T47D (cell line): ENCODE measurements around the gene PDE4B.
"Not testable (repeated sequence)": the region's sequence is repeated elsewhere in the genome, so short reads cannot be mapped to it uniquely, and the experiment has no call there.

Experiments used
- DNase-seq, 2 experiments: peaks; one replicate each; pipeline versions ENCODE4 v3.0.0 to v3.0.0-alpha.2; 2011 to 2012; ENCODE audit warnings: low read depth in 1 of 2, low spot score in 1 of 2
- JUND ChIP-seq: IDR thresholded peaks from 2 replicates; pipeline ENCODE4 v1.6.1; 2012; ENCODE audit warnings: low read depth
- in situ Hi-C: cut with HindIII; loops from 2 replicates; pipeline ENCODE4 v1.10.0; 2016; ENCODE audit warnings: low sequenced_read_pairs, low pct_unique_long_range_greater_than_20kb

PDE4B gene

DNA sequence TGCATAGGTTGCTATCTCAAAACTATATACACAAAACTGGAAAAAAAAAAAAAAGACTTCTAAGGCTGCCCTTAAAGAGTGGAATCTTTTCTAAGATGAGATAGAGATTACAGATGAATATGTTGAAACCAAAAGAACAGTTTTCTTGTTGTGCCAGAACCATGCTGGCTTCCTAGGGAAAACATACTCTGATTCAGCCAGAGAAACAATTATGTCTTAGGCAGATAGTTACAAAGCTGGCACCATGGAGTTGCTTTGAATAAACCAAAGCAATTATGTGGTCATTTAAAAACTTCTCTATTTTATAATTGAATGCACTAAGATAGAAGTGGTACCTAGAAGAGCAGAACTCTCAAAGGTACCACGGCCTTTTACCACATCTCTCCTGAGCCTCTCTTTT, 341.3 kb downstream of the PDE4B start:
- no peak for DNase-seq
- no peak for TF ChIP-seq JUND
- in situ Hi-C loops, result no loop called here

- in situ Hi-C loops, result no loop called here
- DNase-seq, result no peak
- no peak for TF ChIP-seq JUND
Measured at GRCh38 chr1:66135161-66135560, 342.5 kb downstream of the PDE4B start.

DNA sequence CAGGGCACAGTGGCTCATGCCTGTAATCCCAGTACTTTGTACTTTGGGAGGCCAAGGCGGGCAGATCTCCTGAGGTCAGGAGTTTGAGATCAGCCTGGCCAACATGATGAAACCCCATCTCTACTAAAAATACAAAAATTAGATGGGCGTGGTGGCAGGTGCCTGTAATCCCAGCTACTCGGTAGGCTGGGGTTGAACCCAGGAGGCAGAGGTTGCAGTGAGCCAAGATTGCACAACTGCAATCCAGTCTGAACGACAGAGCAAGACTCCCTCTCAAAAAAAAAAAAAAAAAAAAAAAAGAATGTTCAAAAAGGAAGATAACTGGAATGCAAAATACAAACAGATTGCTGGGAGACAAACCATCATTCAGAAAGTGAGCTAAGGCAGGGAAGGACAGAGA, 343.7 kb downstream of the PDE4B start:
- DNase-seq, in situ Hi-C loops: not testable (repeated sequence)

DNA sequence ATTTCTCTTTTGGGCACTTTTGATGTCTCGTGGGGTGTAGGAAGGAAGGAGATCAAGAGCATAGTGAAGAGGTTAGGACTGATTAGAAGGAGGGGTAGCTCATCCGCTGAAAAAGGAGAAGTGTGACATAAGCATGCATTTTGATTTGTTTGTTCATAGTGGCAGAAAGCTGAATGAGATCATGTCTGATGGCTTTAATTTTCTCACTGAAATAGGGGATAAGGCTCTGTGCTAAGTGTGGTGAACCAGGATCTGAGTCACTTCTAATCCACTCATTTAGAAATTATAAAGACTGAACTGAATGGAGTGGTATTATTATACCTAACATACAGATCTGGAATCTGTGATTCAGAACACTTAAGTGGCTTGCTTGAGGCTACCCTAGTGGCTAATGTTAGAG, 344.5 kb downstream of the PDE4B start:
- in situ Hi-C loops, result no loop called here
- no peak for TF ChIP-seq JUND
- no peak for DNase-seq

DNA sequence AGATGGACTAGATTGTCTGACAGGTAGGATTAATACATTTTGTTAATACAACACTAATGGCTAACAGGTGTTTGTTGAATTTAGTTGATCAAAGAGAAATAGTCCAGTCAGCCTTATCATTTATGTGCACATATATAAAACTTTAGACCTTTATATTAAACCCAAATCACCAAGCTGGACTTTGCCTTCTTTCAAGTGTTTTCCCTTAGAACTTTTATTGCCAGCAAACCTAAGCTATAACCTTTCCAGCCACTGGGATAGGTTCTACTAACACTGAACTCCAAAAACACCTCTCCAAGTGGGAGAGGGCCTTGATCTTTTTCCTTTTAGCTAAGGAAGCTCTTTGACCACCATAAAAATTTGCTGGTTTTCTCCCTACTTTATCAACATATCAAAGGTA, 345.9 kb downstream of the PDE4B start:
- DNase-seq, result no peak
- in situ Hi-C loops, result no loop called here
- no peak for TF ChIP-seq JUND

GRCh38 chr1:66140072-66140471, 347.4 kb downstream of the PDE4B start:
- in situ Hi-C loops, result no loop called here
- TF ChIP-seq JUND, result no peak
- DNase-seq, result peak in 1 of 2 experiments; percentile 40

GRCh38 chr1:66143651-66144050, 351.0 kb downstream of the PDE4B start:
- DNase-seq, result no peak
- no peak for TF ChIP-seq JUND
- in situ Hi-C loops, result no loop called here

DNA sequence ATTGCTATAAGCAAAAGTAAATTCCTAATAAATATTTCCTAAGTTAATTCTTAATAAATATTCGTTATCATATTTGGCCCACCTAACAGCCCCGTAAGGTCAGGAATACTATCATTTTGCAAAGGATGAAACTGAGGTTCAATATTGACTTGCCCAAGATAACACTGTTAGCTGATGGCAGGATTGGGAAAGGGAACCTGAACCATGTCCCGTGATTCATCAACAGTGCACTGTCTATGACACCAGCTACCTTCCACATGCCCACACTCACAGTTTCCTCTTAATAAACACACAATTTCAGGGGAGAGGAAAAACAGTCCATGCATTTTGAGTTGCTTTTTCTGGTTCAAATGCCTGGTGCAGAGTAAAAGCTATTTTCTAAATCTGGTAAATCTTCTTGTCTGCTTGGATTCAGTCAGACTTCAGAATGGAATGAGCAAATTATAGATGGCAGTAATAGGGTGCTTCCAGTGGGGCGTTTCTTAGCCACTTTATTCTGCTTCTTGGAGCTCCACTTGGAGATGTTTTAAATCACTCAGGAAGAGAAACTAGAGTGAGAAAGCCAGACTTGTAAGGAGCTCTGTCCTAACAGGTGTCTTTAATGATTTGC, 354.6 kb downstream of the PDE4B start:
- no peak for DNase-seq
- TF ChIP-seq JUND, result no peak
- in situ Hi-C loops, result no loop called here

GRCh38 chr1:66152034-66152433, 359.3 kb downstream of the PDE4B start:
- in situ Hi-C loops, result no loop called here
- no peak for TF ChIP-seq JUND
- DNase-seq, result no peak

GRCh38 chr1:66154394-66154793, 361.7 kb downstream of the PDE4B start:
- no peak for DNase-seq
- in situ Hi-C loops, result no loop called here
- no peak for TF ChIP-seq JUND

DNA sequence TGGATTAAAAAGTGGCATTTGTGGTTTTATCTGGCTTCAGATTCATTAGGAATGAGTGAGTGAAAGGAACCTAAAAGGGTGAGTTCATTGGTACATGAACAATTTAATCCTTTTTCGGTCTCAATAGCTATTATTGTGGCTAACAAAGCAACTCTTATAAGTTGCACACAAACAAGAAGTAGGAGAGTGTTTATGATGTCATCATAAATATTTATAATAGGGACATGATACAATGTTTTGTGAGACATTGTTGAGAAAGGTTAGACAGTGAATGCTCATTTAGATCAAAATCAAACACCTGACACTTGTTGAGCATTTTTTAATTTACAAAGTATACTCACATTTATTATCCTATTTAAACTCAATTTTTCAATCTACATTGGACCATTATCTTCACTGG, 363.4 kb downstream of the PDE4B start:
- no peak for DNase-seq
- in situ Hi-C loops, result no loop called here
- no peak for TF ChIP-seq JUND

DNA sequence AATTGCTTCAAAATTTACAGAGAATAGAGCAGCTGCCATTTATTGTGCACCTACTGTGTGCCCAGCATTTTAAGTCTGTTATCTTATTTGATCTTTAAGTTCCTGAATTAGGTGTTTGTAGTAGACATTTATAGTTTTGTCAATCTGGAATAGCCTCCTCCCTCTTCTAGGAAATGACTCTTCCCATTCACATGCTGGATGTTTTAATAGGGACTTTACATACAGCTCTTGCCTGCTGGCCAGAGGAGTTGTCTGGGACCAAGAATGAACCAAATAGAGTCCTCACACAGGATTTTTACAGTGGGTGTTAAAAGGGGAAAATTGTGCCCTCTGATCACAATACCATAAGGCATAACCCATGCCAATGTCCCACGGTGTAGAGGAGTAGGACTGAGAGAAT, 367.1 kb downstream of the PDE4B start:
- in situ Hi-C loops, result no loop called here
- TF ChIP-seq JUND, result no peak

GRCh38 chr1:66160719-66161118, 368.0 kb downstream of the PDE4B start:
- in situ Hi-C loops, result no loop called here
- TF ChIP-seq JUND, result no peak
- DNase-seq, result no peak

More for the DNA sequence above, 367.1 kb downstream of the PDE4B start:
- no peak for DNase-seq

GRCh38 chr1:66166753-66167152, 374.1 kb downstream of the PDE4B start:
- in situ Hi-C loops, result no loop called here
- DNase-seq, result no peak
- no peak for TF ChIP-seq JUND

- DNase-seq, result no peak
- no peak for TF ChIP-seq JUND
- in situ Hi-C loops, result no loop called here
Measured at GRCh38 chr1:66167267-66167666, 374.6 kb downstream of the PDE4B start.
